H1 (cell line): ENCODE measurements around the gene EXD3. TPM values are rescaled to one million over a fixed set of nuclear protein-coding genes. Genes with fewer than 3 reads are reported as not detected.
A peak's percentile ranks its signal among the peaks of the same experiment; 100 is the strongest.

Experiments
- CTCF ChIA-PET: fragments of 300-600 bp; sonication (Branson Sonifier 250); formaldehyde crosslinking; loops from one replicate; lab custom pipeline; 2021; ENCODE audit not compliant: partially characterized antibody; lab: Charles Lee
- POLR2A ChIA-PET: fragments of 300-600 bp; sonication (Branson Sonifier 250); formaldehyde crosslinking; loops from one replicate; lab custom pipeline; 2021; ENCODE audit warnings: inconsistent platforms; ENCODE audit not compliant: partially characterized antibody; lab: Charles Lee
- DNase-seq, 2 experiments: peaks; one replicate each; pipeline versions ENCODE4 v3.0.0 to v3.0.0-alpha.2; 2010 to 2022; ENCODE audit warnings: low spot score in 2 of 2, low read depth in 1 of 2, mixed read lengths in 1 of 2
- FAIRE-seq: peaks from 2 replicates; lab custom pipeline; 2011; peaks lifted over from hg19 to GRCh38; lab: Jason Lieb, UNC
- H2AFZ ChIP-seq: 2 replicates; pipeline ENCODE4 v1.8.1; 2012; ENCODE audit warnings: low read length, inconsistent platforms
- H2AK5ac ChIP-seq: 2 replicates; pipeline ENCODE4 v1.6.1; 2013; ENCODE audit warnings: low read depth, low read length
- H2BK120ac ChIP-seq: replicated peaks from 2 replicates; pipeline ENCODE3; 2013; ENCODE audit warnings: low read depth, low read length, inconsistent platforms
- H2BK12ac ChIP-seq: 2 replicates; pipeline ENCODE4 v1.6.1; 2013; ENCODE audit warnings: low read depth, low read length
- H2BK15ac ChIP-seq: 2 replicates; pipeline ENCODE4 v1.6.1; 2013; ENCODE audit warnings: low read length
- H2BK20ac ChIP-seq: 2 replicates; pipeline ENCODE4 v1.6.1; 2013; ENCODE audit warnings: low read length
- H2BK5ac ChIP-seq: 2 replicates; pipeline ENCODE4 v1.6.1; 2013; ENCODE audit warnings: low read depth, low read length
- H3K14ac ChIP-seq: 2 replicates; pipeline ENCODE4 v1.6.1; 2013; ENCODE audit warnings: inconsistent platforms; ENCODE audit not compliant: insufficient read length
- H3K18ac ChIP-seq: 2 replicates; pipeline ENCODE4 v1.6.1; 2013; ENCODE audit warnings: low read length; ENCODE audit errors: extremely low read depth
- H3K23ac ChIP-seq: 2 replicates; pipeline ENCODE4 v1.6.1; 2013; ENCODE audit warnings: inconsistent platforms; ENCODE audit not compliant: insufficient read length
- H3K23me2 ChIP-seq: 2 replicates; pipeline ENCODE4 v1.6.1; 2013; ENCODE audit warnings: low read depth, low read length
- H3K27ac ChIP-seq: 2 replicates; pipeline ENCODE4 v1.6.1; 2011; ENCODE audit warnings: low read depth, low read length, inconsistent platforms
- H3K27me3 ChIP-seq, 4 experiments: replicated peaks in 1 of 4; 1 replicate in 1 of 4; 2 replicates in 3 of 4; pipeline versions ENCODE4 v1.6.1 to v1.8.1; 2011 to 2013; ENCODE audit warnings: low read length in 3 of 4, mild to moderate bottlenecking in 3 of 4, inconsistent platforms in 2 of 4, mixed read lengths in 2 of 4, moderate library complexity in 1 of 4; ENCODE audit not compliant: control insufficient read depth in 3 of 4, insufficient read depth in 3 of 4; ENCODE audit errors: extremely low read depth in 1 of 4
- H3K36me3 ChIP-seq, 4 experiments: 2 replicates each; pipeline versions ENCODE4 v1.6.1 to v1.8.1; 2011 to 2013; ENCODE audit warnings: mild to moderate bottlenecking in 4 of 4, low read length in 3 of 4, moderate library complexity in 2 of 4, control low read depth in 1 of 4, inconsistent platforms in 1 of 4; ENCODE audit not compliant: insufficient read depth in 4 of 4, control insufficient read depth in 2 of 4
- H3K4ac ChIP-seq: replicated peaks from 2 replicates; pipeline ENCODE3; 2013; ENCODE audit warnings: low read length, low read depth, mixed read lengths, inconsistent platforms; ENCODE audit not compliant: insufficient read length
- H3K4me1 ChIP-seq, 4 experiments: replicated peaks in 1 of 4; 1 replicate in 1 of 4; 2 replicates in 3 of 4; pipeline versions ENCODE4 v1.6.1 to v1.8.1; 2011 to 2013; ENCODE audit warnings: low read length in 3 of 4, inconsistent platforms in 2 of 4, mixed read lengths in 1 of 4; ENCODE audit not compliant: insufficient read depth in 4 of 4, control insufficient read depth in 3 of 4
- H3K4me2 ChIP-seq, 2 experiments: 2 replicates each; pipeline versions ENCODE4 v1.6.1 to v1.8.1; 2011 to 2013; ENCODE audit warnings: low read depth in 2 of 2, low read length in 2 of 2, control low read depth in 1 of 2, inconsistent platforms in 1 of 2, mild to moderate bottlenecking in 1 of 2; ENCODE audit not compliant: insufficient read depth in 1 of 2
- H3K4me3 ChIP-seq, 4 experiments: fragments of 200-600, 300-600 bp in 1 of 4; sonication (generic), shearing (Covaris generic), sonication (Bioruptor Twin) in 1 of 4; 2 replicates each; pipeline versions ENCODE4 v1.5.1 to v1.8.1; 2011 to 2016; ENCODE audit warnings: low read length in 4 of 4, low read depth in 3 of 4, control low read depth in 2 of 4, inconsistent platforms in 2 of 4, mild to moderate bottlenecking in 2 of 4, mixed read lengths in 1 of 4, moderate library complexity in 1 of 4; ENCODE audit not compliant: insufficient read depth in 2 of 4; ENCODE audit errors: extremely low read depth in 1 of 4
- H3K56ac ChIP-seq: replicated peaks from 2 replicates; pipeline ENCODE3; 2013; ENCODE audit warnings: low read depth, mild to moderate bottlenecking, mixed read lengths, low read length, inconsistent platforms; ENCODE audit not compliant: insufficient read length
- H3K79me1 ChIP-seq: 2 replicates; pipeline ENCODE4 v1.6.1; 2013; ENCODE audit warnings: low read depth, low read length, control low read depth
- H3K79me2 ChIP-seq, 2 experiments: 2 replicates each; pipeline versions ENCODE4 v1.6.1 to v1.8.1; 2012 to 2013; ENCODE audit warnings: low read length in 2 of 2, mild to moderate bottlenecking in 2 of 2, inconsistent platforms in 1 of 2; ENCODE audit not compliant: insufficient read depth in 2 of 2, control insufficient read depth in 1 of 2
- H3K9ac ChIP-seq, 4 experiments: replicated peaks in 1 of 4; 1 replicate in 1 of 4; 2 replicates in 3 of 4; pipeline versions ENCODE4 v1.6.1 to v1.8.1; 2011 to 2013; ENCODE audit warnings: low read depth in 3 of 4, low read length in 3 of 4, control low read depth in 2 of 4, mild to moderate bottlenecking in 2 of 4, moderate library complexity in 2 of 4, inconsistent platforms in 1 of 4; ENCODE audit errors: extremely low read depth in 1 of 4
- H3K9me3 ChIP-seq, 2 experiments: 2 replicates each; pipeline versions ENCODE4 v1.6.1 to v1.8.1; 2012 to 2013; ENCODE audit warnings: mild to moderate bottlenecking in 2 of 2, moderate library complexity in 2 of 2, control low read depth in 1 of 2, inconsistent platforms in 1 of 2, low read depth in 1 of 2, low read length in 1 of 2, mixed read lengths in 1 of 2; ENCODE audit not compliant: insufficient read depth in 2 of 2
- H4K20me1 ChIP-seq, 2 experiments: replicated peaks in 1 of 2; 2 replicates each; pipeline versions ENCODE3 to v1.8.1; 2011 to 2013; ENCODE audit warnings: inconsistent platforms in 2 of 2, low read length in 2 of 2, mild to moderate bottlenecking in 1 of 2; ENCODE audit not compliant: insufficient read depth in 2 of 2, control insufficient read depth in 1 of 2
- H4K5ac ChIP-seq: 2 replicates; pipeline ENCODE4 v1.6.1; 2013; ENCODE audit warnings: low read length, low read depth, mixed read lengths, inconsistent platforms; ENCODE audit not compliant: insufficient read length
- H4K8ac ChIP-seq: 2 replicates; pipeline ENCODE4 v1.8.0; 2013; ENCODE audit warnings: mild to moderate bottlenecking, moderate library complexity, low read length, inconsistent platforms; ENCODE audit not compliant: insufficient read depth; ENCODE audit errors: extremely low read depth
- H4K91ac ChIP-seq: replicated peaks from 2 replicates; pipeline ENCODE3; 2013; ENCODE audit warnings: low read length, mixed read lengths, inconsistent platforms; ENCODE audit not compliant: insufficient read length
- CTBP2 ChIP-seq: IDR thresholded peaks from 2 replicates; pipeline ENCODE4 v1.7.0; 2011; ENCODE audit warnings: borderline replicate concordance, mild to moderate bottlenecking, moderate library complexity, mixed read lengths, low read length; ENCODE audit not compliant: insufficient read depth, insufficient read length
- FOSL1 ChIP-seq: IDR thresholded peaks from 2 replicates; pipeline ENCODE4 v1.6.1; 2011; ENCODE audit warnings: mild to moderate bottlenecking, low read depth, low read length, moderate library complexity; ENCODE audit not compliant: insufficient read depth
- SRF ChIP-seq: IDR thresholded peaks from 2 replicates; pipeline ENCODE4 v1.6.1; 2011; ENCODE audit warnings: mild to moderate bottlenecking, low read depth, low read length, moderate library complexity
- WGBS, 2 experiments: shearing (Covaris generic) in 1 of 2; methylation state at CpG; one replicate each; pipeline versions ENCODE4 v1.1.6 to v1.1.7; 2013 to 2015; ENCODE audit warnings: low lambda C conversion rate in 2 of 2, mixed read lengths in 2 of 2, inconsistent platforms in 1 of 2, low coverage in 1 of 2, missing lambda C conversion rate in 1 of 2; ENCODE audit not compliant: insufficient replicate concordance in 2 of 2, insufficient coverage in 1 of 2, insufficient read length in 1 of 2; ENCODE audit errors: extremely low coverage in 1 of 2, missing lambda C conversion rate in 1 of 2; 5-methylcytosine and 5-hydroxymethylcytosine counted together
- polyA plus RNA-seq, 7 experiments: library from polyadenylated mRNA; depleted of rRNA in 3 of 7; stranded (reverse) in 5 of 7; unstranded in 2 of 7; fragments of >200 nt in 5 of 7; fragments of 200-250 nt in 2 of 7; gene quantifications; 1 replicate in 5 of 7; 2 replicates in 1 of 7; 4 replicates in 1 of 7; pipeline versions ENCODE4 v1.2.1 to v1.2.3, GENCODE V29; 2011 to 2013; ENCODE audit warnings: missing spikeins in 2 of 7, mixed read lengths in 2 of 7
- total RNA-seq: library from RNA; stranded (reverse); fragmentation: NEBNext Ultra II Directional; extraction: Animal tissue kit (Norgen Biotek cat#: 25700); gene quantifications from 2 replicates; pipeline ENCODE4 v1.2.1, GENCODE V29; 2021

EXD3 gene
- total and polyA plus RNA-seq, 2 of the 8 experiments (the other 6 are each of a cell fraction or from before 2014, with no cell fraction given): 7.2 to 9.4 TPM

DNA sequence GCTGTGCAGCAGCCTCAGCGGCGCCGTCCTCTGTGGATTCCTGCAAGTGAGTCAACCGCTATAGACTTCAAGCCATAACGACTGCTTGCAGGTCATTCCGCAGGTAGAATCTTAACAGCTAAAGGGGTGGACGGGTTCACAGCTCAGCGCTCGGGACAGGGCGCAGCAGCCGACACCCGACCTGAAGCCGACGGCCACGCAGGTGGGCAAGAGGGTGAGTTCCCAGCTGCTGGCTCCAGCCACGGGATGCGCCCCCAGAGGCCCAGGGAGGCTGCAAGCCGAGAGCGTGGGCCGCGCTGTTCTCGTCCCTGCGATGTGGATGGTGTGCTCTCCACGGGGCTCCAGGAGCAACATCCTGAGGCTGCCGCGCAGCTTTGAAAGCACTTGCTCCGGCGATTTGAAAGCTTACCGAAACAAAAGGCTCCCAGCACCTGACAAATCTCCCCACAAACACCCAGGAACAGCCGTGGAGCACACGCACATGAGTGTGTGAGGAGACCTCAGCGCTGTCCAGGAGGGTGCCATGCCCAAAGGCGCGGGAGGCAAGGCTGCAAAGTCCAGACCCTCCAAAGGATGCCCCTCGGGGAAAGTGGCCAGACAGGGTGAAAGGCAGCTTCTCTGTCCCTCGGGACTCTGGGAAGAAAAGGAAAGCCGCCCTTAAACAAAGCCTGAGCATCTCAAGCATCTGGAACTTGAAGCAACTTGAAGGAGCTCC lies 48.7 kb downstream of the EXD3 start:
- no peaks in the 10 kb centered on the region for H3K79me1 ChIP-seq
- H4K5ac ChIP-seq: no peak overlapping the region
- no peak overlapping the region for H3K4me3 ChIP-seq
- H3K27me3 ChIP-seq: 0 out of 7 replicates have a peak, but pooled peaks cover 0 to 2% (median 0%) of the 10 kb centered on the region in 4 experiments
- no peaks in the 10 kb centered on the region for H3K4me1 ChIP-seq
- H3K36me3 ChIP-seq: no peaks in the 10 kb centered on the region
- no peak overlapping the region; the same call in 1 of the 2 replicates for H2BK5ac ChIP-seq
- H2BK12ac ChIP-seq: no peak overlapping the region
- no peak overlapping the region for H2AK5ac ChIP-seq
- FAIRE-seq (no peak), DNase-seq (peak in 1 of 2 experiments; percentile 36)
- ChIA-PET POLR2A (interaction anchor here (0.6 to 1.1 kb wide), 4 partner anchors 9 to 125 kb away, joined by 3 read pairs; no protein-coding TSS in a partner anchor), CTCF (interaction anchor here (0.6 to 1.8 kb wide), 8 partner anchors 10 to 386 kb away, joined by 3 to 6 read pairs (median 4); no protein-coding TSS in a partner anchor)
- no peaks in the 10 kb centered on the region for H3K9me3 ChIP-seq
- no peak overlapping the region for H3K4ac ChIP-seq
- H4K20me1 ChIP-seq: no peaks in the 10 kb centered on the region
- H3K27ac ChIP-seq: no peak overlapping the region
- no peak overlapping the region for H2BK20ac ChIP-seq
- H4K91ac ChIP-seq: no peak overlapping the region
- no peak overlapping the region for H2BK15ac ChIP-seq
- H3K4me2 ChIP-seq: no peak overlapping the region
- TF ChIP-seq CTBP2 (no peak), FOSL1 (no peak), SRF (no peak)
- 92% methylated on average over 37 of the region's 37 CpGs; no CpG with 5 or more reads in 1 of the 2 experiments for WGBS, 2 experiments
- H3K56ac ChIP-seq: peak overlapping the region; percentile 30
- H3K9ac ChIP-seq: no peak overlapping the region
- H2BK120ac ChIP-seq: no peak overlapping the region
- no peak overlapping the region for H4K8ac ChIP-seq
- no peak overlapping the region for H3K18ac ChIP-seq
- no peaks in the 10 kb centered on the region for H3K79me2 ChIP-seq
- no peak overlapping the region for H3K23ac ChIP-seq
- no peaks in the 10 kb centered on the region for H3K23me2 ChIP-seq
- no peak overlapping the region for H3K14ac ChIP-seq
- H2AFZ ChIP-seq: no peak overlapping the region
